Measurements from ENCODE around the gene RHOA. TPM values are rescaled to one million over a fixed set of nuclear protein-coding genes. Genes with fewer than 3 reads are reported as not detected.

RHOA gene
- total and polyA plus RNA-seq, 4 donors, result 269 to 567 (median 432) TPM

DNA sequence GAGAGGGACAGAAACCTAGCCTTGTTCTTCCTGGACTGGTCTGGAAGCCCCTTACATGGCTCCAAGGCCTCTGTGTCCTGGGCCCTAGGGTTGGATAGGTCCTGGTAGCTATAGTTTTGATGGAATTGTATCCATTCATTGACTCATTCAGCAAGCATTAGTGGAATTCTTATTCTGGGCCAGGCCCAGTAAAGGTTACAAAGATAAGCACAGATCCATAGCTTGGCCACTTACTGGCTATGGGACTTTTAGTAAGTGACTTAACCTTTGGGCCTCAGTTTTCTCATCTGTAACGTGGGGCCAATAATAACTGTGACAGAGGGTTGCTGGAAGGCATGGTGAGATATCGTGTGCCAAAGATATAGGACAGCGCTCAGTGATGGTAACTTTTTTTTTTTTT is 44.7 kb upstream of the RHOA start:
- Histone ChIP-seq H3K9me3 (ENCODE audit: control insufficient read depth in 4 of 4, insufficient read depth in 3 of 4, low read length in 3 of 4) (no peaks in the 10 kb centered on the region), H3K27me3 (ENCODE audit: control insufficient read depth in 3 of 3, insufficient read depth in 3 of 3, low read length in 2 of 3) (no peaks in the 10 kb centered on the region), H3K9ac (ENCODE audit: insufficient read depth in 1 of 2, low read length in 2 of 2) (no peak overlapping the region), H3K4me3 (no peak overlapping the region), H3K4me1 (ENCODE audit: control insufficient read depth in 5 of 5, insufficient read depth in 5 of 5, low read length in 5 of 5) (peaks cover 3 to 23% (median 12%) of the 10 kb centered on the region in 5 donors), H3K36me3 (ENCODE audit: control insufficient read depth in 4 of 4, insufficient read depth in 4 of 4, low read length in 4 of 4) (no peaks in the 10 kb centered on the region), H3K27ac (ENCODE audit: low read depth in 1 of 2, low read length in 1 of 2) (no peak overlapping the region)
- TF ChIP-seq, protein P1, sequence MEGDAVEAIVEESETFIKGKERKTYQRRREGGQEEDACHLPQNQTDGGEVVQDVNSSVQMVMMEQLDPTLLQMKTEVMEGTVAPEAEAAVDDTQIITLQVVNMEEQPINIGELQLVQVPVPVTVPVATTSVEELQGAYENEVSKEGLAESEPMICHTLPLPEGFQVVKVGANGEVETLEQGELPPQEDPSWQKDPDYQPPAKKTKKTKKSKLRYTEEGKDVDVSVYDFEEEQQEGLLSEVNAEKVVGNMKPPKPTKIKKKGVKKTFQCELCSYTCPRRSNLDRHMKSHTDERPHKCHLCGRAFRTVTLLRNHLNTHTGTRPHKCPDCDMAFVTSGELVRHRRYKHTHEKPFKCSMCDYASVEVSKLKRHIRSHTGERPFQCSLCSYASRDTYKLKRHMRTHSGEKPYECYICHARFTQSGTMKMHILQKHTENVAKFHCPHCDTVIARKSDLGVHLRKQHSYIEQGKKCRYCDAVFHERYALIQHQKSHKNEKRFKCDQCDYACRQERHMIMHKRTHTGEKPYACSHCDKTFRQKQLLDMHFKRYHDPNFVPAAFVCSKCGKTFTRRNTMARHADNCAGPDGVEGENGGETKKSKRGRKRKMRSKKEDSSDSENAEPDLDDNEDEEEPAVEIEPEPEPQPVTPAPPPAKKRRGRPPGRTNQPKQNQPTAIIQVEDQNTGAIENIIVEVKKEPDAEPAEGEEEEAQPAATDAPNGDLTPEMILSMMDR (IDR thresholded peaks at IDR 0.05; ENCODE audit: control extremely low read depth, extremely low read depth), result no peak
- DNase-seq (no peak), ATAC-seq (ENCODE audit: insufficient read depth, low FRiP score) (no peak)
- 90 to 97% methylated on average over 3 of the region's 3 CpGs for WGBS, 2 donors

- Histone ChIP-seq H3K27me3 (ENCODE audit: control insufficient read depth in 3 of 3, insufficient read depth in 3 of 3, low read length in 2 of 3) (no peaks in the 10 kb centered on the region), H3K4me1 (ENCODE audit: control insufficient read depth in 5 of 5, insufficient read depth in 5 of 5, low read length in 5 of 5) (peaks cover 3 to 16% (median 10%) of the 10 kb centered on the region in 5 donors), H3K9ac (ENCODE audit: insufficient read depth in 1 of 2, low read length in 2 of 2) (no peak overlapping the region), H3K4me3 (no peak overlapping the region), H3K27ac (ENCODE audit: low read depth in 1 of 2, low read length in 1 of 2) (no peak overlapping the region), H3K9me3 (ENCODE audit: control insufficient read depth in 4 of 4, insufficient read depth in 3 of 4, low read length in 3 of 4) (no peaks in the 10 kb centered on the region), H3K36me3 (ENCODE audit: control insufficient read depth in 4 of 4, insufficient read depth in 4 of 4, low read length in 4 of 4) (no peaks in the 10 kb centered on the region)
- 66 to 77% methylated on average over 3 of the region's 3 CpGs for WGBS, 2 donors
- ATAC-seq (ENCODE audit: insufficient read depth, low FRiP score) (no peak), DNase-seq (peak in 2 of 3 donors; percentile 23 to 45)
- TF ChIP-seq, protein P1 (IDR thresholded peaks at IDR 0.05; ENCODE audit: control extremely low read depth, extremely low read depth), result no peak
Observed at GRCh38 chr3:49454898-49455681, 43.3 kb upstream of the RHOA start.

DNA sequence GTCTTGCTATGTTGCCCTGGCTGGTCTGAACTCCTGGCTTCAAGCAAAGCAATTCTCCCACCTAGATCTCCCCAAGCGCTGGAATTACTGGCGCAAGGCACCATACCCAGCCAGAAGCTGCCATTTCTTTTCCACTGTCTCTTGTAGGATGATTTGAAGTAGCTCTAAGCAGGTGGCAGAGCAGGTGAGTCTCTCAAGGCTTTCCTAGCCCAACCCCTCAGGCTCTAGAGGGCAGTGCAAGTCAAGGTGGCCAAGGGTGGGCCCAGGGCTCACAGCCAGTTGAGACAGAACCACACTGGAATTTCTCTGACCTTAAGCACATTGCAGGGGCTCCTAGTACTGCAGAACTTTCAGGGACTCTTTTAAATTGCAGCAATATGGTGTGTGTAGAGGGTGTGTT is 42.7 kb upstream of the RHOA start:
- Histone ChIP-seq H3K4me3 (no peak overlapping the region), H3K4me1 (ENCODE audit: control insufficient read depth in 5 of 5, insufficient read depth in 5 of 5, low read length in 5 of 5) (peaks cover 3 to 14% (median 10%) of the 10 kb centered on the region in 5 donors), H3K27ac (ENCODE audit: low read depth in 1 of 2, low read length in 1 of 2) (no peak overlapping the region), H3K27me3 (ENCODE audit: control insufficient read depth in 3 of 3, insufficient read depth in 3 of 3, low read length in 2 of 3) (no peaks in the 10 kb centered on the region), H3K9ac (ENCODE audit: insufficient read depth in 1 of 2, low read length in 2 of 2) (no peak overlapping the region), H3K36me3 (ENCODE audit: control insufficient read depth in 4 of 4, insufficient read depth in 4 of 4, low read length in 4 of 4) (no peaks in the 10 kb centered on the region), H3K9me3 (ENCODE audit: control insufficient read depth in 4 of 4, insufficient read depth in 3 of 4, low read length in 3 of 4) (no peaks in the 10 kb centered on the region)
- TF ChIP-seq, protein P1 (IDR thresholded peaks at IDR 0.05; ENCODE audit: control extremely low read depth, extremely low read depth), result no peak
- DNase-seq (peak; percentile 20 to 52 (median 37)), ATAC-seq (ENCODE audit: insufficient read depth, low FRiP score) (no peak)
- 74 to 77% methylated on average over 2 of the region's 2 CpGs for WGBS, 2 donors

Data from lung (tissue), 12 donors.